Mucosa of gallbladder (tissue), 1 donor: ENCODE data around the gene OR1L1. TPM values are rescaled to one million over a fixed set of nuclear protein-coding genes. Genes with fewer than 3 reads are reported as not detected.

Experiments
- DNase-seq: peaks from one replicate; pipeline ENCODE4 v3.0.0-alpha.2; 2020; ENCODE audit warnings: low spot score
- total RNA-seq: library from RNA; stranded (reverse); gene quantifications from one replicate; pipeline ENCODE4 v1.2.1, GENCODE V29; 2021
- donor health status: DM: no; HTN: no; CAD: no.

The OR1L1 gene, protein sequence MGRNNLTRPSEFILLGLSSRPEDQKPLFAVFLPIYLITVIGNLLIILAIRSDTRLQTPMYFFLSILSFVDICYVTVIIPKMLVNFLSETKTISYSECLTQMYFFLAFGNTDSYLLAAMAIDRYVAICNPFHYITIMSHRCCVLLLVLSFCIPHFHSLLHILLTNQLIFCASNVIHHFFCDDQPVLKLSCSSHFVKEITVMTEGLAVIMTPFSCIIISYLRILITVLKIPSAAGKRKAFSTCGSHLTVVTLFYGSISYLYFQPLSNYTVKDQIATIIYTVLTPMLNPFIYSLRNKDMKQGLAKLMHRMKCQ
- not detected for total RNA-seq

DNA sequence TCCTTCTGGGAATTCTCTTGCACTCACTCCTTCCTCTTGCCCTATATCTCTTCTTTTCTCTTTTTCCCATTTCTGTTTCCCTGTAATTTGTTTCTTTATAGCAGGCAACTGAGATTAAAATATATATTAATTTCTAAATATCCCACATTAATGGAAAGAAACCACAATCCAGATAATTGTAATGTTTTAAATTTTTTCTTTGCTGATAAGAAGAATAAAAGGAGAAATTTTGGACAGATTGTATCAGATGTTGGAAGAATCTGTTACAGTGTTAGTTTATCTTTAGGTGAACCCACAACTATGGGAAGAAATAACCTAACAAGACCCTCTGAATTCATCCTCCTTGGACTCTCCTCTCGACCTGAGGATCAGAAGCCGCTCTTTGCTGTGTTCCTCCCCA, at the start of gene OR1L1:
OR1L1 (plus strand) TSS at position 301 of the 400 bp plus-strand sequence; CDS start at position 301, 0 bp downstream.
- no peak for DNase-seq

DNA sequence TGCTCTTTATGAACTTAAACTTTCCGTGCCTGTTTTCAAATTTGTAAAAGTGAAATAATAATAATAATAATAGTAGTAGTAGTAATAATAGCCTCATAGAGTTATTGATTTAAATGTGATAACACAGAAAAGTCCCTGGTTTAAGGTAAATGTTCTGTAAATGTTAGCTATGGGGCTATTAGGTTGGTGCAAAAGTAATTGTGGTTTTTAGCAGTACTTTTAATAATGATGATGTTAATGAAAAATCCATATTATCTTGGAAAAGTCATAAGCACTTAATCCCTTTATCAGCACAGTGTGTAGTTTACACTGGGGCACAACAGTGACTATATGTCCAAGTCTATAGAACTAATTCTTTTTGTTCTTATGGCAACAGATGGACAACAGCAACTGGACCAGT, 47.2 kb upstream of the OR1L1 start, which contains the start of gene OR1Q1:
OR1Q1 (plus strand) TSS at position 377 of the 400 bp plus-strand sequence; CDS start at position 377, 0 bp downstream.
- no peak for DNase-seq

DNA sequence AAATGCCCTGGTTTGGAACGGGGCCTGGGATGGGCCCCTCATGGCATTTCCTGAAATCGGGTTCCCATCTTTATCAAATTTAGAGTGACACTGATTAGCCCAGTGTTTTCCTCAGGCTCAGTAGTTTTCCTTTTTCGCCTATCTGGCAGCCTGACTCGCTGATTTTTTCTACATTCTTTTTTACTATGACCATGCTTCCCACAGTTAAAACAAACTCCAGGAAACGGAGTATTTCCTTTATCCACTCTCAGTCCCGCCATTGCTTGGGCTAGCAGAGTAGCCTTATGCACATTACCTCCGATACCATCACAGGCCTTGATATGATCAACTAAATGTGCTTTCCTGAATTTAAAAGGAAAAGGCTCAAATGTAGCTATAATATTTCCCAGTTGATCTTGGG, 41.5 kb upstream of the OR1L1 start:
- DNase-seq = no peak

DNA sequence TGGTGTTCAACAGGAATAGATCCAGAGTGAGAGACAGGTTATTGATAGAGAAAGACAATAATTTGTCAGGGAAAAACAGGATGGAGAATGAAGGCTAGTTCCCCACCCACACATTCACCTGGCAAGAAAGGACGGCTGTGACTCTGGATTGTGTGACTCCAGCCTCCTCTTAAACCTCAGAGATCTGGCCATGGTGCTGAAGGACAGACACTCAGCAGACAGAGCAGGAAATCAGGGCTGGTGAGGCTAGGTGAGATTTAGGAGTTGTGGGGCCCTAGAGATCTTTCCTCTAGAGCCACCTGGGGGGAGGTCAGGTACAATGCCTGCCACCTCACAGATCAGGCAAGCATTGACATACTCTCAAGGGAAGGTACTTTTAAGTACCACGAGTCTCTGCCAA, 19.3 kb upstream of the OR1L1 start:
- DNase-seq = no peak

- DNase-seq = no peak
Measured at GRCh38 chr9:122656378-122656777, 5.1 kb upstream of the OR1L1 start.

DNA sequence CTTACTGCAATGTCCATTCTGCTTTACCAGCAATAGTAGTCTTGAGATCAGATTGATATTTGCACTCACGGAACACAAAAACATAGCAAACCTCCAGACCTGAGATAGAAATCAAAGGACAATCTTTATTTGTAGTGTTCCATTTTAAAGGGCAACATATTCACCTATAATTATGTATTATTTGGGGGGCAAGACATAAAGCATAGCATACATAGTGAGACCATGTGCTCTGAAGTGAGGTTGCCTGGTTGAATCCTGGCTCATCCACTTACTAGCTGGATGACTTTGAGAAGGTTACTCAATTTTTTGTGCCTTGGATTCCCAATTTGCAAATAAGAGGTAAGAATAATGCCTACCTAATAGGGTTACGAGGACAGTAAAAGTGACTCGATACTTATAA, 4.0 kb upstream of the OR1L1 start, which contains the start of gene OR1B1:
OR1B1 (minus strand) TSS at position 101 of the 400 bp plus-strand sequence.
- no peak for DNase-seq

GRCh38 chr9:122672481-122672880, 11.0 kb downstream of the OR1L1 start:
- DNase-seq = no peak

DNA sequence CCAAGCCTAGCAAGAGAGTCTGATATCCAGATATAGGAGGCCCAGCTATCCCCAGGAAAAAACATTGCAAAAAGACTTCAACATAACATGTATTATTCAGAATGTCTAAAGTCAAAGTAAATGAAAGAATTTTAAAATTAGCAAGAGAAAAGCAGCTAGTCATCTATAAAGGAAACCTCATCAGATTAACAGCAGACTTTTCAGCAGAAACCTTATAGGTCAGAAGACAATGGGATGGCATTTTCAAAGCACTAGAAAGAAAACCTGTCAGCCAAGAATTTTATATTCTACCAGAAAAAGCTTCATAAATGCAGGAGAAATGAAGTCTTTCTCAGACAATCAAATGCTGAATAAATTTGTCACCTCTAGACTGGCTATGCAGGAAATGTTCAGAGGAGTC, 23.3 kb downstream of the OR1L1 start:
- no peak for DNase-seq

- no peak for DNase-seq
Measured at GRCh38 chr9:122695696-122696095, 34.2 kb downstream of the OR1L1 start.

Other genes starting within 250 kb of the OR1L1 start
- gene OR1J1, start 183.8 kb upstream of the OR1L1 start, total RNA-seq = not detected
- not detected for gene OR1J2, start 150.9 kb upstream of the OR1L1 start, total RNA-seq
- not detected for gene OR1J4, start 142.6 kb upstream of the OR1L1 start, total RNA-seq
- gene OR1N1, start 134.4 kb upstream of the OR1L1 start, total RNA-seq = not detected
- gene OR1N2, start 108.6 kb upstream of the OR1L1 start, total RNA-seq = not detected
- gene OR1L8, start 78.3 kb upstream of the OR1L1 start, total RNA-seq = not detected
- not detected for gene OR1Q1, start 47.0 kb upstream of the OR1L1 start, total RNA-seq
- not detected for gene OR1B1, start 4.1 kb upstream of the OR1L1 start, total RNA-seq
- not detected for gene OR1L3, start 13.4 kb downstream of the OR1L1 start, total RNA-seq
- gene OR1L4, start 62.3 kb downstream of the OR1L1 start, total RNA-seq = not detected
- not detected for gene OR1L6, start 80.6 kb downstream of the OR1L1 start, total RNA-seq
- gene OR5C1, start 127.2 kb downstream of the OR1L1 start, total RNA-seq = not detected
- not detected for gene OR1K1, start 138.4 kb downstream of the OR1L1 start, total RNA-seq
- gene PDCL, start 166.9 kb downstream of the OR1L1 start, total RNA-seq = 22.9 TPM
- 39.9 TPM for gene RC3H2, start 243.6 kb downstream of the OR1L1 start, total RNA-seq